GM21576 (cell line): ENCODE measurements around the gene MYOZ1.

Experiments used
- ATAC-seq: cut with Tn5 transposase; IDR thresholded peaks from one replicate; pipeline ENCODE4 v1.9.1; 2021; ENCODE audit warnings: mild to moderate bottlenecking, moderate library complexity; ENCODE audit not compliant: unreplicated experiment

Gene MYOZ1

DNA sequence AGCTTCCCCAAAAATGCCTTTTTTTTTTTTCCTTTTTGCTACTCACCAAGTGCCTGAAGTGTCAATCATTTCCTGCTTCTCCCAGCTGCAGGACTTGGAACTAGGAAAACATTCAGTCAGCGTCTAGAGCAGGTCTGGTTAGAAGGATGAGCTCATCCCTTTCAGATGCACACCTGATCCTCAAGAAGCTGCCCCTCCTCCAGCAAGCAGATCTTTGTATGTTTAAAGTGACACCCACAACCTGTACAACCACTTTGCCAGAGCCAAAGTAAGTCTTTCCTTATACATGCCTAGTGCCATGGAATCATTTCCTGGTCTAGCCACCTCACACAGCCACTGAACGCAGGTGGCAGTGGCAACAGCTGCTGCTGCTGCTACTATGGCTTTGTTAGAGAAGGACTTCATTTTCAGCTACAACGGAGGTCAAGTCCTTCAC lies 39.8 kb downstream of the MYOZ1 start:
- no peak for ATAC-seq

DNA sequence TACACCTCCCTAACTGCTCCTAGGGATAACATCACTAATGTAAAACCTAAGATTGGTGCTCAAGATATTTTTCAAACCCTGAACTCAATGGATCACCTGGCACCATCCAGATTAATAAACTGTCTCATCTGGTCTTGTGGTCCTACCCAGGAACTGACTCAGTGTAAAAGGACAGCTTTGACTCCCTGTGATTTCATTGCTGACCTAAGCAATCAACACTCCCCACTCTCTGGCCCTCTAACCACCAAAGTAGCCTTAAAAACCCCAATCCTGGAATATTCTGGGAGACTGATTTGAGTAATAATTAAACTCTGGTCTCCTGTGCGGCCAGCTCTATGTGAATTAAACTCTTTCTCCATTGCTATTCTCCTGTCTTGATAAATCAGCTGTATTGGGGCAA lies 43.9 kb downstream of the MYOZ1 start:
- ATAC-seq: no peak

DNA sequence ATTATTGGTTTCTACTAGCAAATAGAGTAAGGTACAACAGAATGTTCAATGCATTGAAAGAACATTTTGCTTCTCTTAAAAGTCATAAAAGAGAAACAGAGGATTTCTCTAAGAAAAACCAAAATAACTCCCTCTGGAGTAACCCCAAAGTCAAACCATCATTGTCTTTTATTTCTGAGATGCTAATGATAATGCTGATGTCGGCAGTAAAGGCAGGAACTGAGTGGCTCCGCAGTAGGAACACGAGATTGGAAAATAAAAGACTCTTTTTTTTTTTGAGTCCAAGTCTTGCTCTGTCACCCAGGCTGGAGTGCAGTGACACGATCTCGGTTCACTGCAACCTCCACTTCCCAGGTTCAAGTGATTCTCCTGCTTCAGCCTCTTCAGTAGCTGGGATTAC lies 47.5 kb downstream of the MYOZ1 start:
- no peak for ATAC-seq

DNA sequence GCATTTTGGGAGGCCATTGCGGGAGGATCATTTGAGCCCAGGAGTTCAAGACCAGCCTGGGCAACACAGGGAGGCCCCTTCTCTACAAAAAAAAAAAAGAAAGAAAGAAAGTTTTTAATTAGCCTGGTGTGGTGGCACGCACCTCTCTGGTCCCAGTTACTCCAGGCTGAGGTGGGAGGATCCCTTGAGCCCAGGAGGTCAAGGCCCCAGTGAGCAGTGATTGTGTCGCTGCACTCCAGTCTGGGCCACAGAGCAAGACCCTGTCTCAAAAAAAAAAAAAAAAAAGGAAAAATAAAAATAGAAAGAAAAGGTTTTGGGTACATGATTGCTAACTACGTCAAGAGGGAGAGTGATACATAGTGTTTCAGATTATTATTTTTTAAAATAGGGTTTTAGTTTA lies 48.2 kb downstream of the MYOZ1 start:
- no peak for ATAC-seq

DNA sequence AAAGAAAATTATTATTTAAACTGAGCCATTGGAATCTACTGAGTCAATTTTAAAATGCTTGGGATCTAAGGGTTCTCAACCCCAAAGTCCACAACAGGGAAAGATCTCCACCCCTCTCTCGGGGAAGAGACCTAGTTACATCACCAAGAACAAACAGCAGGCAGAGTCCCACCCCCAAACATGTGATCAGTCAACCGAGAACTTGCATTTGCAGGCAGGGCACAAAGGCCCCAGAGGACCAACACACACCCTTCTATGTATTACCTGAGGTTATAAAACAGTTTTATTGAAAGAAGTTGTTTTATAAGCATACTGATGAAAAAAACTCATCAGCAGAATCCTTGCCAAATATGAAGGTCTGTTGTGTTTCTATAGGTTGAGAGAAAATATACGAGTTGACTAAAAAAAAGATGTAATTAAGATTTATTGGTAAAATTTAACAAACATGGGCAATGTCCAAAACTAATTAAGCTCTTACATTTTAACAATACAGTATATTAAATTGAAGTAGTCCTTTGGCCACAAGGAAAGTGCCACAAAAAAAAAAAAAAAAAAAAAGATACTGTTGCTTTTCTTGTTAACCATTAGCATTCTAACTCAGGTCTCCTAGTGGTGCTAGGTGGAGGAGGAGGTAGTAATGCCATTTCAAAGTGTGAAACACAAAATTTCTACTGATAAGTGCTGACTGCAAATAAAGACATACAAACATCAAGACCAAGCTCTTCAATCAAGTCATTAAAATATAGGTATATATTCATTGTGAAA lies 49.2 kb downstream of the MYOZ1 start:
- no peak for ATAC-seq

DNA sequence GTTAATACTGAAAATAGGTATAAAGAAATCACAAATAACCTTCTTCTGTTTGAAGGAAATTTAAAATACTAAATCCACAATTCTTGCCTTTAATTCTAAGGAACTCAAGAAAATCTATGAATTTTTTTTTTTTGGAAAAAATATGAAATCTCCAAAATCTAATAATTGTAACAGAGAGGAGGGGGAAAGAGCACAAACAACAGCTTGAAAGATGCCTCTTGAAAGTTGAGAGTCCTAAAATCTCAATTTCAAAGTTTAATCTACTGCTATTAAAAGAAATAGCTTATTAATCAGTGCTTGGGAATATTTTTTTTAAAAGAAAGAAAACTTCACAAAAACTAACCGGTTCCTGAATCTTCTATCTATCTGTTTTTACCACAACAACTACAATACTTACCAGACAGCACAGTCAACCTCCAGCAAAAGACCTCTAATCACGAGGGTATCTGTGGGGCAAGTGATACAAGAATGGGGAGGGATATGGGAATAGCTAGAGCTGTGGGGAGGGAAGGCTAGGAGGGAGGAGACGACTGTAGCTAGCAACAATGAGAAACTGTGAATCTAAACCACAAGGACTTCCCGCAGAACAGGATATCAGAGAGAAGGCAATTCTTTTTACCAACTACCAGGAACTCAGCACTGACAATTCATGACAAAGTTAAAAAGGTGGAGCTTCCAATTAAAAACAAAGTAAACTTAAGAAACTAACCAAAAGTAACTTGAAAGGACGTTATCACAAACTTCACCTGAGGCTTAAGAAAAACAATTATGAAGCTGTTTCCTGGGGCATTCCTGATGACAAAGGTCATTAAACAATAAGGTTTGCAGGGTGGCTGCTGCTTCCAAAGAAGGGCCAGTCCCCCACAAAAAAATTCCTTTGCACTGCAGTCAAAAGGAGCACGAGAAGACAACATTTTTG lies 50.1 kb downstream of the MYOZ1 start, which contains the start of gene USP54:
Gene USP54 (minus strand): TSS at position 462 of the 919 bp plus-strand sequence. CDS start 15,684 bp downstream, outside the sequence.
- ATAC-seq: no peak

DNA sequence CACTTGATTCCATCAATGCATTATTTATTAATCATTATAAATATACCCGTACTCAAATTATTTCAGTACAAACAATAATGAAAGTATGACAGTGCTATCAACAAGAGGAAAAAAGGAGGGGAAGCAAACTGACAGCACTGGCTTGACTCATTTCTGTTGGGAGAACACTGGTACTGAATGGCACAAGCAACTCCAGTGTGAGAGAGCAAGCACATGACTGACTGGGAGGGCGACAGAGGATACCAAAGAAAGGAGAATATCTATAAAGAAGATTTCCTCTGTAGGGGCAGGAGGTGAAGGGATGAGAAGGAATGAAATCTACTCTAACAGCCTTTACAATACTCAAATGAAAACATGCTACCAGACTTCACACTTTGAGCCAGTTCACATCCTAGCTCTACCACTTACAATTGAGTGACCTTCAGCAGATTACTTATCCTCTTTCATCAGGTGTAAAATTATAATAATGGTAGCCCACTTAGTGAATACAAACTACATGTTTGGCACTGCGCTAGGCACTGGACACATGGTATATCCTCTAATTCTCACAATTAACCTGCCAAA lies 51.6 kb downstream of the MYOZ1 start:
- ATAC-seq: no peak

DNA sequence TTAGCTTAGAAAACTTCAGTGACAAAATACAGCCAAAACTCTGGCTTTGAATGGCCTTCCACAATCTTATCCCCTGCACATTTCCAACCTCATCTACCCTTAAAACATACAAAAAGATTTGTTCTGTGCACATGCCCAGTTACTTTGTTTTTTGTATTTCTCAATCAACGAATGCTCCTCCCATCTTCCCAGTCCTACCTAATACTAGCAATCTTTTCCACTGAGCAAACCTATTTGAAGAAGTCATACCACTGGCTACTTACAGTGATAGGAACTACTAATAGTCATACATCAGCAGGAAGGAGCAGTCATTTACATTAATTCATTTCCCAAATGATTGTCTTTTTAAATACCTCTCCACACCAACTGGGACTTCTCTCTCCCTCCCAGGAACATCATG lies 52.6 kb downstream of the MYOZ1 start:
- no peak for ATAC-seq

DNA sequence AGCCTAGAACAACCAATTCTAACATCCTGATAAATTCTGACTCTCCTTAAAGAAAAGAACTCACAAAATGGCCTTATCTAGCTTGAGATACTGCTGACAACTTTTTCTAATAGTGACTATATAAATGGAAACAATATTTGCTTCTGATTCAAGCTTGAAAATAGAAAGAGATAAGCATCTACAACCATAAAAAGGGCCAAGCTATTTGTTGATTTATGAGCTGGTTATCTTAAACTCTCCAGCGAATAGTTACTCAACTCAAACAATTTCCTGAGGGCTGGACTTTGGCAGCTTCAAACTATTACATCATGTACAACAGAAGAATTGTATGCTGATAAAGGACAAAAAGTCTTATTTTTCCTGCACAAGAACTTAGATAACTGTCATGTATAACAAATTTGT lies 54.7 kb downstream of the MYOZ1 start:
- no peak for ATAC-seq

DNA sequence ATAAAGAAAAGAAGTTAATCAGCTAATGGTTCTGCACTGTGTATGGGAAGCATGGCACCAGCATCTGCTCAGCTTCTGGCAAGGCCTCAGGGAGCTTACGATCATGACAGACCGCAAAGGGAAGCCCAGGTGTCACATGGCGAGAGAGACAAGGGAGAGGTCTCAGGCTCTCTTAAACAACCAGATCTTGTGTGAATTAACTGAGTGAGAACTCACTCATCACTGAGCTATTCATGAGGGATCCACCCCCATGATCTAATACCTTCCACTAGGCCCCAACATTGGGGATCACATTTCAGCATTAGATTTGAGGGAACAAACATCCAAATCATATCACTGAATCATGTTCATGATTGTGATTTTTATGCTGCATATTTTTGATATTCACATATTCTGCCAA lies 55.9 kb downstream of the MYOZ1 start:
- no peak for ATAC-seq

DNA sequence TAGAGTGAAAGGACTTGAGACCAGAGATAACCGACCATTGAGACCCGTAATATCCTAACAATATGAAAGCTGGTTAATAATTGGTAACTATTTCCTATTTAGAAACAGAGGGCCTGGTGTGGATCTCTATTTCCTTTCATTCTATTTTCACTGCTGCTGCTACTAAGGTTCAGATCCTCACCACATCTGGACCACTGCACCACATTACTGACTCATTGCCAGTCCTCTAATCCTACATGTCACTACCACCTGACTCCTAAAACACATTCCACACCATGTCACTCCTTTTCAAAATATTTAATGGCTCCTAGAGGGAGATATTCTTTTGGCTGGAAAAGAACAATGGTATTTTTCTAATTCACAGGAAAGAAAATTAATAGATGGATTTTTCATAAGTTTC lies 56.5 kb downstream of the MYOZ1 start:
- no peak for ATAC-seq

DNA sequence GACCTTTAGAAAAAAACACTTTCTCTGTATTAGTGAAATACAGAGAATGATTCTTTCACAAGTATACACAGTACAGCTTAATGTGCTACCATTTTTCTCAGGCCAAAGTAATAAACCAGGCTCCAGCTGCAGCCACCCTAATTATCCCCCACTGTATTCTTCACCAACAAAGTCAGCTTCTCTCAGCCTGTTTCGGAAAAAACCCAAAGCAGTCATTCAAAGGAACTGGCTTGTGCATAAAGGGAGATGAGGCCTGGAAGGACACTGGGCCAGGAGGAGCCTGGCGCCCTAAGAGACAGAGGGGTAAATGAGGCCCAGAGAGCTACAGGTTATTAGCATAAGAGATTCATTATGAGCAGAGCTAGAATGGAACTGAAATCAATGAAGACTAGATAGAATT lies 59.4 kb downstream of the MYOZ1 start:
- no peak for ATAC-seq
